GM12865 (cell line): ENCODE measurements around the gene C1orf53.

Experiments
- DNase-seq: peaks from one replicate; pipeline ENCODE4 v3.0.0; 2010; ENCODE audit warnings: low read depth
- H3K4me3 ChIP-seq: 2 replicates; pipeline ENCODE4 v1.5.1; 2011; ENCODE audit warnings: mild to moderate bottlenecking, low read depth, low read length, control low read depth
- TF ChIP-seq, protein P1 (sequence below): IDR thresholded peaks from 2 replicates; pipeline ENCODE4 v1.5.1; 2011; ENCODE audit warnings: low read length, control low read depth, low read depth, inconsistent platforms; ENCODE audit not compliant: insufficient read depth; ENCODE audit errors: missing control alignments

Gene C1orf53

DNA sequence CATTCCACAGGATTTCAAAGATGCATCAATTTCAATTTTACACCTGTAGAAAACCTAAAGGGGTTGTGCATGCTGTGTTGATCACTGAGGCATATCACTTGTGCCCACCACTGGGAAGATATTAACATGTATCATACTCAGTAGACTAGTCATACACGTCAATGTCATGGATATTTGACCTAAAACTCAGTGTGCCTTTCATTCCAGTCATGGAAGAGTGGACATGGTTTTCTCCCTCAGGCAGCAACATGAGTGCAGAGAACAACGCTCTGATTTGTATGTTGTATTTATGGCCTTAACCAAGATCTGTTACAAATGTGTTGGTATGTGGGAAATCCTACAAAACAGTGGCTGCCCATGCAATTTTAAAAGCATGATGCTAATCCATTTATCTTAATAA is 6.1 kb upstream of the C1orf53 start:
- no peak for DNase-seq
- H3K4me3 ChIP-seq, result no peak overlapping the region
- TF ChIP-seq, protein P1, sequence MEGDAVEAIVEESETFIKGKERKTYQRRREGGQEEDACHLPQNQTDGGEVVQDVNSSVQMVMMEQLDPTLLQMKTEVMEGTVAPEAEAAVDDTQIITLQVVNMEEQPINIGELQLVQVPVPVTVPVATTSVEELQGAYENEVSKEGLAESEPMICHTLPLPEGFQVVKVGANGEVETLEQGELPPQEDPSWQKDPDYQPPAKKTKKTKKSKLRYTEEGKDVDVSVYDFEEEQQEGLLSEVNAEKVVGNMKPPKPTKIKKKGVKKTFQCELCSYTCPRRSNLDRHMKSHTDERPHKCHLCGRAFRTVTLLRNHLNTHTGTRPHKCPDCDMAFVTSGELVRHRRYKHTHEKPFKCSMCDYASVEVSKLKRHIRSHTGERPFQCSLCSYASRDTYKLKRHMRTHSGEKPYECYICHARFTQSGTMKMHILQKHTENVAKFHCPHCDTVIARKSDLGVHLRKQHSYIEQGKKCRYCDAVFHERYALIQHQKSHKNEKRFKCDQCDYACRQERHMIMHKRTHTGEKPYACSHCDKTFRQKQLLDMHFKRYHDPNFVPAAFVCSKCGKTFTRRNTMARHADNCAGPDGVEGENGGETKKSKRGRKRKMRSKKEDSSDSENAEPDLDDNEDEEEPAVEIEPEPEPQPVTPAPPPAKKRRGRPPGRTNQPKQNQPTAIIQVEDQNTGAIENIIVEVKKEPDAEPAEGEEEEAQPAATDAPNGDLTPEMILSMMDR, result no peak

DNA sequence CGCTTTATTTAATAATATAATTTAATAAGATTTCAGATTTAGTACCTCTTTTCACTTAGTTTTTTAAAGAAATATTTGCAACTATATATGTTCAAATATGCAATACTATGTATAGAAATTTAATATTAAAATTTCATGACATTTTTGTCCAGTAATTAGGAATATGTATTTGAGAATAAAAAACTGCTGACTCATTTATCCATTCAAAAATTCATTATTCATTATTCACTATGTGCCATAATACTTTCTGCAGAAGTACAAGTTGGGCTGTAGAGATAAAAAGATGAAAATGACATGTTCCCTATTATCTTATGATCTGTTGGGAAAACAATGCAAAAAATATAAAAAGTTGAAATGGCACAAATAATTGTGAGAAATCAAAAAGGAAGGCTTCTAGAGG is 3.4 kb upstream of the C1orf53 start:
- no peak overlapping the region for H3K4me3 ChIP-seq
- TF ChIP-seq, protein P1, result no peak

DNA sequence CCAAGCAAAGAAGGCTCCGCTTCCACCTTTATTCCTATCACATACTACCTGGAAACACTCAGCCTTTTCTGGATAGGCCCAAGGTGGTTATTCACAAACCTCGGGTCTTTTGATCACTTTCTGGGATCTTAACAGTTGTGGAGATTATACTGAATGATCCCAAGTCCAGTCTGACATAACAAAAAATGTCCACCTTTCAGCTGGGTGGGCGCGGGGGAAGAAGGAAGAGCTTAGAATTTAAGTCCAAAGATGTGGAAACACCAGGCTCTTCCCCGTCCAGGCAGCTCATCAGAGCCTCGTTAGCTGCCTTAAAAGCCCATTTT is 338 bp upstream of the C1orf53 start:
- H3K4me3 ChIP-seq, result peak overlapping the region; percentile 63
- TF ChIP-seq, protein P1, result no peak
- no peak for DNase-seq

More for the DNA sequence above, 3.4 kb upstream of the C1orf53 start:
- DNase-seq, result no peak

DNA sequence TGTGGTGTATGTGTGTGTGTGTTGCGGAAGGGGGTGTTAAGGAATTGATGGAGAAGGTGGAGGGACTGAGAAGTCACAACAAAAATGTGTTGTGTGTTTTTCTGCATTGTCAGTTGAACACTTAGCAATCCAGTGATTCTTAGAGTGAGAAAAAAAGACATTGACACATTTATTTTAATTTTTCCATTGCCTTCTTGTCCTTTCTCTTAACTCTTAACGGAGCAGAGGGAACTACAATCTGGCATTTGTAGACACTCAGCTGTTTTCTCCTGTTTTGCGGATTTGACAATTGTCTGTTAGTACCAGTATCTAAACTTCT is 725 bp downstream of the C1orf53 start:
- TF ChIP-seq, protein P1, result no peak
- no peak for DNase-seq
- H3K4me3 ChIP-seq, result peak overlapping the region; percentile 47

DNA sequence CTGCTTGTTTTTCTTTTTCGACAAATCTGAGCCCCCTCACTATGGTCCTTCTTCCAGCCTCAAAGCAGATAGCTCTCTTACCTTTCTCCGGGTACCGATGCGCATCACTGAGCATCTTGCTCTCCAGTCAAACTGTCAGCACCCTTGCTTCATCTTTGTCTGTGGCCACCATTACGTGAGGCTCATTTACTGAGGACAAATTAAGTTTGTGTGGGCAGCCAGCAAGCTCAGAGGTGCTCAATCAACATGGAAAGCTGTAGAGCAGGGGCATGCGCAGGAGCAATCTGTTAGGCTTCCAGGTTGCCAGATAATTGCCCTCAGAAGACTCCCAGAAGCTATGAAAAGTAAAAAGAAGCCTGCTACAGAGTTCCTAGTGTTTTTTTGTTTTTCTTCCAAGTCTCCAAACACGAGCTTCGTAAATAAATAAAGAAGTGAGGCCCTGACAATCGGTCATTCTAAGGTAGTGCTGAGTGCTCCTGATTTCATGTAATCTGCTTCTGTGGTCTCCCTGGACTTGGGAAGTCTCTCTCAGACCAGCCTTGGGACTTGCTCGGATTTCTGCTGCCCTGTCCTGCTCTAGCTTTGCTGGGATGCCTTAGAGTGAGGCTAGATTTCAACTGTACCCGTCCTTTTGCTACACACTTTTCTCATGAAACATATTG is 1.8 kb downstream of the C1orf53 start:
- TF ChIP-seq, protein P1, result no peak
- no peak overlapping the region for H3K4me3 ChIP-seq
- no peak for DNase-seq

DNA sequence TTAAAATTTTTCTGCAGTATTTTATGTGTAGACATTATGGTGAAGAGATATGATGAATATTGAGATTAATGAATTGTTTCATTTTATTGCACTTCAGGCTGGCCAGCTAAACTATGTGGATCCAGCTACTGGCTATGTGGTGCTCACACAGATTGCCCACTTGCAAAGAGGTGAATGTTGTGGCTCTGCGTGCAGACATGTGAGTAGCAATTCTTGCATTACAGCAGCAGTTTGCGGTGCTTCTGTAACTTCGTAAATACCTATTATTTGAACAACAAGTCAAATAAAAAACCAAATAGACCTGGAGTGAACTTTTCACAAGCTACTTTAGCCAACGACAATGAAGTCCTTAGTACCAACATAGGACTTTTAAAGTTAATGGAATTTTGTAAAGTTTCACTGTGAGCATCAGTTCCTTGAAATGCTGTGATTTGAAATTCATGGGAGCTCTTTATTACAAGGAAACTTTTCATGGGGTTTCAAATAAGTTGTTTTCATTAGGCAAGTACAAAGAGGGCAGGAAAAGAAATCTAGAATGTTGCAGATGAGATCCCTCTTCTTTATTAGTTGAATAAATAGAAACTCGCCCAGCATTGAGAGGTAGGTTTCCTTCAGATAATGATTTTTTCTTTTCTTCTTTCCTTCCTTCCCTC is 3.4 kb downstream of the C1orf53 start:
- no peak for DNase-seq
- TF ChIP-seq, protein P1, result no peak

More for the DNA sequence above, 3.4 kb downstream of the C1orf53 start:
- no peak overlapping the region for H3K4me3 ChIP-seq
